NCI-H2196 treated with DMSO at 0.1 percent for 48 hours (cell line): ENCODE data around the gene NLRP1.

Experiments
- DNase-seq: peaks from one replicate; lab custom pipeline; 2025; ENCODE audit not compliant: unreplicated experiment; lab: John Stamatoyannopoulos, UW

NLRP1 gene

GRCh38 chr17:5480962-5481361 lies 103.3 kb downstream of the NLRP1 start:
- no peak for DNase-seq

- DNase-seq: no peak
Observed at GRCh38 chr17:5478992-5479391, 105.3 kb downstream of the NLRP1 start.

- no peak for DNase-seq
Observed at GRCh38 chr17:5473906-5474305, 110.4 kb downstream of the NLRP1 start.

- no peak for DNase-seq
Observed at GRCh38 chr17:5472511-5472910, 111.8 kb downstream of the NLRP1 start.

GRCh38 chr17:5468075-5468473 lies 116.2 kb downstream of the NLRP1 start:
- DNase-seq: no peak

GRCh38 chr17:5467416-5467815 lies 116.9 kb downstream of the NLRP1 start:
- no peak for DNase-seq

GRCh38 chr17:5466295-5466694 lies 118.0 kb downstream of the NLRP1 start:
- no peak for DNase-seq

GRCh38 chr17:5464717-5465507 lies 119.4 kb downstream of the NLRP1 start:
- DNase-seq: no peak
